Fibroblast of lung (primary cell): ENCODE results near the gene GRAP2.

Source experiments
- CTCF ChIP-seq, 2 donors: IDR thresholded peaks in 1 of 2; conservative IDR thresholded peaks in 1 of 2; 1 replicate in 1 of 2; 2 replicates in 1 of 2; pipeline ENCODE4 v1.5.1; 2011 to 2012; ENCODE audit warnings: low read length in 2 of 2, control low read depth in 1 of 2, inconsistent platforms in 1 of 2, low read depth in 1 of 2, mild to moderate bottlenecking in 1 of 2
- EZH2 ChIP-seq: IDR thresholded peaks from 2 replicates; pipeline ENCODE4 v1.5.1; 2012; ENCODE audit warnings: low read length, control low read depth, mild to moderate bottlenecking; ENCODE audit errors: missing control alignments

- TF ChIP-seq CTCF (conservative IDR thresholded peaks at IDR 0.05 in 1 of 2, IDR thresholded peaks at IDR 0.05 in 1 of 2; ENCODE audit: low read depth in 1 of 2, low read length in 2 of 2) (no peak), EZH2 (no peak)
Observed at GRCh38 chr22:39924286-39924685, 23.4 kb downstream of the GRAP2 start.
